ENCODE measurements around the gene STKLD1. TPM values are rescaled to one million over a fixed set of nuclear protein-coding genes. Genes with fewer than 3 reads are reported as not detected.

STKLD1 gene
- total and polyA plus RNA-seq, 9 of the 15 experiments (the other 6 are each of a cell fraction or from before 2014, with no cell fraction given), result 0.10 to 0.65 (median 0.33) TPM; not detected in 2

DNA sequence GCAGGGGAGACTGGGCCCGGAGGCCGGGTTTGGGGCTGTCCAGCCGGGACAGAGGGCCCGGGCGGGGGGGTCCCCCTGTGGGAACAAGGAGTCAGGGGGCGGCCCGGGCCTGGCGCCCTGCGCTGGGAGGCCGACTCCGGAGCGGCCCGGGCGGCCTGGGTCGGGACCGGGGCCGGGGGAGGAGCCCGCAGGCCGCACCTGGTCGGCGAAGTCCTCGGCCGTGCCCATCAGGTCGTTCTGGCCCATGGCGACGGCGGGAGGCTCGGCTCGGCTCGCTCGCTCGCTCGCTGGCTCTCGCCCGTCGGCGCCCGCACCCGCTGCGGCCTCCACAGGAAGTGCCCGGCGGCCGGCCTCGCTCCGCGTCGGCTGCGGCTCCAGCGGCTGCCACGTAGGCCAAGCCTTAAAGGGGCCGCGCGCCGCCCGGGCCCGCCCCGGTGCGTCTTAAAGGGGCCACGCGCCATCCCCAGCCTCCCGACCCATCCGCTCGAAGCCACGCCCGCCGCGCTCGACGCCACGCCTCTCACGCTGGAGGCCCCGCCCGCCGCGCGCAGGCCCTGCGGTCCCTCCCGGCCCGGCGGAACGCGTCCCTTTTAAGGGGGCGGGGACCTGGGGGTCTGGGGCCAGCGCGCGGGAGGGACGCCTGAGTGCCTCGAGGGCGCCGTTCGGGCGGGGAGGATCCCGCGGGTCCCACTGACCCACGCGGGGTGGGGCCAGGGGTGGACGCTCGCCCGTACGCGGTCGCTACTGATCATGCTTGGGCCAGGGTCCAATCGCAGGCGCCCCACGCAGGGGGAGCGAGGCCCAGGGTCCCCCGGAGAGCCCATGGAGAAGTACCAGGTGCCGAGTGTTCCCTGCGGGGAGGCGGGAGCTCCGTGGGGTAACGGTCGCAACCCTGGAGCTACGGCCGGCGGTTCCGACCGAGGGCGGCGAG lies at the start of gene STKLD1, which contains the start of gene SURF4 (continued):
- TF ChIP-seq NR2C2 (CRISPR knock-in tag; IDR thresholded peaks at IDR 0.05), result 0 out of 2 replicates have a peak, but pooled peaks have one; percentile 50
- peak; percentile 55 for TF ChIP-seq NR2C2 (tag; IDR thresholded peaks at IDR 0.05)
- peak; percentile 54 for TF ChIP-seq CREB1 (IDR thresholded peaks at IDR 0.05)
- TF ChIP-seq CREB1 (CRISPR knock-in tag; IDR thresholded peaks at IDR 0.05), result peak; percentile 63; the same call in 1 of the 2 replicates
- TF ChIP-seq, protein P1, sequence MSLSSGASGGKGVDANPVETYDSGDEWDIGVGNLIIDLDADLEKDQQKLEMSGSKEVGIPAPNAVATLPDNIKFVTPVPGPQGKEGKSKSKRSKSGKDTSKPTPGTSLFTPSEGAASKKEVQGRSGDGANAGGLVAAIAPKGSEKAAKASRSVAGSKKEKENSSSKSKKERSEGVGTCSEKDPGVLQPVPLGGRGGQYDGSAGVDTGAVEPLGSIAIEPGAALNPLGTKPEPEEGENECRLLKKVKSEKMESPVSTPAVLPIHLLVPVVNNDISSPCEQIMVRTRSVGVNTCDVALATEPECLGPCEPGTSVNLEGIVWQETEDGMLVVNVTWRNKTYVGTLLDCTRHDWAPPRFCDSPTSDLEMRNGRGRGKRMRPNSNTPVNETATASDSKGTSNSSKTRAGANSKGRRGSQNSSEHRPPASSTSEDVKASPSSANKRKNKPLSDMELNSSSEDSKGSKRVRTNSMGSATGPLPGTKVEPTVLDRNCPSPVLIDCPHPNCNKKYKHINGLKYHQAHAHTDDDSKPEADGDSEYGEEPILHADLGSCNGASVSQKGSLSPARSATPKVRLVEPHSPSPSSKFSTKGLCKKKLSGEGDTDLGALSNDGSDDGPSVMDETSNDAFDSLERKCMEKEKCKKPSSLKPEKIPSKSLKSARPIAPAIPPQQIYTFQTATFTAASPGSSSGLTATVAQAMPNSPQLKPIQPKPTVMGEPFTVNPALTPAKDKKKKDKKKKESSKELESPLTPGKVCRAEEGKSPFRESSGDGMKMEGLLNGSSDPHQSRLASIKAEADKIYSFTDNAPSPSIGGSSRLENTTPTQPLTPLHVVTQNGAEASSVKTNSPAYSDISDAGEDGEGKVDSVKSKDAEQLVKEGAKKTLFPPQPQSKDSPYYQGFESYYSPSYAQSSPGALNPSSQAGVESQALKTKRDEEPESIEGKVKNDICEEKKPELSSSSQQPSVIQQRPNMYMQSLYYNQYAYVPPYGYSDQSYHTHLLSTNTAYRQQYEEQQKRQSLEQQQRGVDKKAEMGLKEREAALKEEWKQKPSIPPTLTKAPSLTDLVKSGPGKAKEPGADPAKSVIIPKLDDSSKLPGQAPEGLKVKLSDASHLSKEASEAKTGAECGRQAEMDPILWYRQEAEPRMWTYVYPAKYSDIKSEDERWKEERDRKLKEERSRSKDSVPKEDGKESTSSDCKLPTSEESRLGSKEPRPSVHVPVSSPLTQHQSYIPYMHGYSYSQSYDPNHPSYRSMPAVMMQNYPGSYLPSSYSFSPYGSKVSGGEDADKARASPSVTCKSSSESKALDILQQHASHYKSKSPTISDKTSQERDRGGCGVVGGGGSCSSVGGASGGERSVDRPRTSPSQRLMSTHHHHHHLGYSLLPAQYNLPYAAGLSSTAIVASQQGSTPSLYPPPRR (CRISPR knock-in tag; IDR thresholded peaks at IDR 0.05; ENCODE audit: borderline replicate concordance), result no peak
- peak; percentile 62; the same call in 1 of the 2 replicates for TF ChIP-seq GABPB1 (CRISPR knock-in tag; IDR thresholded peaks at IDR 0.05)
- TF ChIP-seq ZKSCAN1 (IDR thresholded peaks at IDR 0.05; ENCODE audit: low read depth, low read length), result no peak
- TF ChIP-seq, protein P2, sequence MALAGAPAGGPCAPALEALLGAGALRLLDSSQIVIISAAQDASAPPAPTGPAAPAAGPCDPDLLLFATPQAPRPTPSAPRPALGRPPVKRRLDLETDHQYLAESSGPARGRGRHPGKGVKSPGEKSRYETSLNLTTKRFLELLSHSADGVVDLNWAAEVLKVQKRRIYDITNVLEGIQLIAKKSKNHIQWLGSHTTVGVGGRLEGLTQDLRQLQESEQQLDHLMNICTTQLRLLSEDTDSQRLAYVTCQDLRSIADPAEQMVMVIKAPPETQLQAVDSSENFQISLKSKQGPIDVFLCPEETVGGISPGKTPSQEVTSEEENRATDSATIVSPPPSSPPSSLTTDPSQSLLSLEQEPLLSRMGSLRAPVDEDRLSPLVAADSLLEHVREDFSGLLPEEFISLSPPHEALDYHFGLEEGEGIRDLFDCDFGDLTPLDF (CRISPR knock-in tag; IDR thresholded peaks at IDR 0.05), result peak; percentile 50
- no peak for TF ChIP-seq MAFK (IDR thresholded peaks at IDR 0.05; ENCODE audit: low read length)
- TF ChIP-seq L3MBTL2 (IDR thresholded peaks at IDR 0.05), result peak; percentile 98
- no peak for TF ChIP-seq HDAC3 (IDR thresholded peaks at IDR 0.05; ENCODE audit: borderline replicate concordance, partially characterized antibody)
- TF ChIP-seq, protein P3, sequence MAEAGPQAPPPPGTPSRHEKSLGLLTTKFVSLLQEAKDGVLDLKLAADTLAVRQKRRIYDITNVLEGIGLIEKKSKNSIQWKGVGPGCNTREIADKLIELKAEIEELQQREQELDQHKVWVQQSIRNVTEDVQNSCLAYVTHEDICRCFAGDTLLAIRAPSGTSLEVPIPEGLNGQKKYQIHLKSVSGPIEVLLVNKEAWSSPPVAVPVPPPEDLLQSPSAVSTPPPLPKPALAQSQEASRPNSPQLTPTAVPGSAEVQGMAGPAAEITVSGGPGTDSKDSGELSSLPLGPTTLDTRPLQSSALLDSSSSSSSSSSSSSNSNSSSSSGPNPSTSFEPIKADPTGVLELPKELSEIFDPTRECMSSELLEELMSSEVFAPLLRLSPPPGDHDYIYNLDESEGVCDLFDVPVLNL (CRISPR knock-in tag; IDR thresholded peaks at IDR 0.05; ENCODE audit: low read depth), result no peak
- TF ChIP-seq, protein P4, sequence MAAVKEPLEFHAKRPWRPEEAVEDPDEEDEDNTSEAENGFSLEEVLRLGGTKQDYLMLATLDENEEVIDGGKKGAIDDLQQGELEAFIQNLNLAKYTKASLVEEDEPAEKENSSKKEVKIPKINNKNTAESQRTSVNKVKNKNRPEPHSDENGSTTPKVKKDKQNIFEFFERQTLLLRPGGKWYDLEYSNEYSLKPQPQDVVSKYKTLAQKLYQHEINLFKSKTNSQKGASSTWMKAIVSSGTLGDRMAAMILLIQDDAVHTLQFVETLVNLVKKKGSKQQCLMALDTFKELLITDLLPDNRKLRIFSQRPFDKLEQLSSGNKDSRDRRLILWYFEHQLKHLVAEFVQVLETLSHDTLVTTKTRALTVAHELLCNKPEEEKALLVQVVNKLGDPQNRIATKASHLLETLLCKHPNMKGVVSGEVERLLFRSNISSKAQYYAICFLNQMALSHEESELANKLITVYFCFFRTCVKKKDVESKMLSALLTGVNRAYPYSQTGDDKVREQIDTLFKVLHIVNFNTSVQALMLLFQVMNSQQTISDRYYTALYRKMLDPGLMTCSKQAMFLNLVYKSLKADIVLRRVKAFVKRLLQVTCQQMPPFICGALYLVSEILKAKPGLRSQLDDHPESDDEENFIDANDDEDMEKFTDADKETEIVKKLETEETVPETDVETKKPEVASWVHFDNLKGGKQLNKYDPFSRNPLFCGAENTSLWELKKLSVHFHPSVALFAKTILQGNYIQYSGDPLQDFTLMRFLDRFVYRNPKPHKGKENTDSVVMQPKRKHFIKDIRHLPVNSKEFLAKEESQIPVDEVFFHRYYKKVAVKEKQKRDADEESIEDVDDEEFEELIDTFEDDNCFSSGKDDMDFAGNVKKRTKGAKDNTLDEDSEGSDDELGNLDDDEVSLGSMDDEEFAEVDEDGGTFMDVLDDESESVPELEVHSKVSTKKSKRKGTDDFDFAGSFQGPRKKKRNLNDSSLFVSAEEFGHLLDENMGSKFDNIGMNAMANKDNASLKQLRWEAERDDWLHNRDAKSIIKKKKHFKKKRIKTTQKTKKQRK (IDR thresholded peaks at IDR 0.05; ENCODE audit: borderline replicate concordance, low read depth, low read length), result no peak
- no peak for TF ChIP-seq KHSRP (IDR thresholded peaks at IDR 0.05)
- no peak for TF ChIP-seq FOXK1 (CRISPR knock-in tag; IDR thresholded peaks at IDR 0.05; ENCODE audit: borderline replicate concordance)
- 0 out of 2 replicates have a peak, but pooled peaks have one; percentile 26 for TF ChIP-seq PML (IDR thresholded peaks at IDR 0.05; ENCODE audit: low read length)
- no peak for TF ChIP-seq ZC3H4 (CRISPR knock-in tag; IDR thresholded peaks at IDR 0.05; ENCODE audit: borderline replicate concordance)

Measured in K562 (cell line).